H1 (cell line): ENCODE measurements around the gene CAMKMT. TPM values are rescaled to one million over a fixed set of nuclear protein-coding genes. Genes with fewer than 3 reads are reported as not detected.

Experiments used
- CTCF ChIA-PET: fragments of 300-600 bp; sonication (Branson Sonifier 250); formaldehyde crosslinking; loops from one replicate; lab custom pipeline; 2021; ENCODE audit not compliant: partially characterized antibody; lab: Charles Lee
- POLR2A ChIA-PET: fragments of 300-600 bp; sonication (Branson Sonifier 250); formaldehyde crosslinking; loops from one replicate; lab custom pipeline; 2021; ENCODE audit warnings: inconsistent platforms; ENCODE audit not compliant: partially characterized antibody; lab: Charles Lee
- DNase-seq, 2 experiments: peaks; one replicate each; pipeline versions ENCODE4 v3.0.0 to v3.0.0-alpha.2; 2010 to 2022; ENCODE audit warnings: low spot score in 2 of 2, low read depth in 1 of 2, mixed read lengths in 1 of 2
- FAIRE-seq: peaks from 2 replicates; lab custom pipeline; 2011; peaks lifted over from hg19 to GRCh38; lab: Jason Lieb, UNC
- H2AFZ ChIP-seq: 2 replicates; pipeline ENCODE4 v1.8.1; 2012; ENCODE audit warnings: low read length, inconsistent platforms
- H2AK5ac ChIP-seq: 2 replicates; pipeline ENCODE4 v1.6.1; 2013; ENCODE audit warnings: low read depth, low read length
- H2BK120ac ChIP-seq: replicated peaks from 2 replicates; pipeline ENCODE3; 2013; ENCODE audit warnings: low read depth, low read length, inconsistent platforms
- H2BK12ac ChIP-seq: 2 replicates; pipeline ENCODE4 v1.6.1; 2013; ENCODE audit warnings: low read depth, low read length
- H2BK15ac ChIP-seq: 2 replicates; pipeline ENCODE4 v1.6.1; 2013; ENCODE audit warnings: low read length
- H2BK20ac ChIP-seq: 2 replicates; pipeline ENCODE4 v1.6.1; 2013; ENCODE audit warnings: low read length
- H2BK5ac ChIP-seq: 2 replicates; pipeline ENCODE4 v1.6.1; 2013; ENCODE audit warnings: low read depth, low read length
- H3K14ac ChIP-seq: 2 replicates; pipeline ENCODE4 v1.6.1; 2013; ENCODE audit warnings: inconsistent platforms; ENCODE audit not compliant: insufficient read length
- H3K18ac ChIP-seq: 2 replicates; pipeline ENCODE4 v1.6.1; 2013; ENCODE audit warnings: low read length; ENCODE audit errors: extremely low read depth
- H3K23ac ChIP-seq: 2 replicates; pipeline ENCODE4 v1.6.1; 2013; ENCODE audit warnings: inconsistent platforms; ENCODE audit not compliant: insufficient read length
- H3K23me2 ChIP-seq: 2 replicates; pipeline ENCODE4 v1.6.1; 2013; ENCODE audit warnings: low read depth, low read length
- H3K27ac ChIP-seq: 2 replicates; pipeline ENCODE4 v1.6.1; 2011; ENCODE audit warnings: low read depth, low read length, inconsistent platforms
- H3K27me3 ChIP-seq, 4 experiments: replicated peaks in 1 of 4; 1 replicate in 1 of 4; 2 replicates in 3 of 4; pipeline versions ENCODE4 v1.6.1 to v1.8.1; 2011 to 2013; ENCODE audit warnings: low read length in 3 of 4, mild to moderate bottlenecking in 3 of 4, inconsistent platforms in 2 of 4, mixed read lengths in 2 of 4, moderate library complexity in 1 of 4; ENCODE audit not compliant: control insufficient read depth in 3 of 4, insufficient read depth in 3 of 4; ENCODE audit errors: extremely low read depth in 1 of 4
- H3K36me3 ChIP-seq, 4 experiments: 2 replicates each; pipeline versions ENCODE4 v1.6.1 to v1.8.1; 2011 to 2013; ENCODE audit warnings: mild to moderate bottlenecking in 4 of 4, low read length in 3 of 4, moderate library complexity in 2 of 4, control low read depth in 1 of 4, inconsistent platforms in 1 of 4; ENCODE audit not compliant: insufficient read depth in 4 of 4, control insufficient read depth in 2 of 4
- H3K4ac ChIP-seq: replicated peaks from 2 replicates; pipeline ENCODE3; 2013; ENCODE audit warnings: low read length, low read depth, mixed read lengths, inconsistent platforms; ENCODE audit not compliant: insufficient read length
- H3K4me1 ChIP-seq, 4 experiments: replicated peaks in 1 of 4; 1 replicate in 1 of 4; 2 replicates in 3 of 4; pipeline versions ENCODE4 v1.6.1 to v1.8.1; 2011 to 2013; ENCODE audit warnings: low read length in 3 of 4, inconsistent platforms in 2 of 4, mixed read lengths in 1 of 4; ENCODE audit not compliant: insufficient read depth in 4 of 4, control insufficient read depth in 3 of 4
- H3K4me2 ChIP-seq, 2 experiments: 2 replicates each; pipeline versions ENCODE4 v1.6.1 to v1.8.1; 2011 to 2013; ENCODE audit warnings: low read depth in 2 of 2, low read length in 2 of 2, control low read depth in 1 of 2, inconsistent platforms in 1 of 2, mild to moderate bottlenecking in 1 of 2; ENCODE audit not compliant: insufficient read depth in 1 of 2
- H3K4me3 ChIP-seq, 4 experiments: fragments of 200-600, 300-600 bp in 1 of 4; sonication (generic), shearing (Covaris generic), sonication (Bioruptor Twin) in 1 of 4; 2 replicates each; pipeline versions ENCODE4 v1.5.1 to v1.8.1; 2011 to 2016; ENCODE audit warnings: low read length in 4 of 4, low read depth in 3 of 4, control low read depth in 2 of 4, inconsistent platforms in 2 of 4, mild to moderate bottlenecking in 2 of 4, mixed read lengths in 1 of 4, moderate library complexity in 1 of 4; ENCODE audit not compliant: insufficient read depth in 2 of 4; ENCODE audit errors: extremely low read depth in 1 of 4
- H3K56ac ChIP-seq: replicated peaks from 2 replicates; pipeline ENCODE3; 2013; ENCODE audit warnings: low read depth, mild to moderate bottlenecking, mixed read lengths, low read length, inconsistent platforms; ENCODE audit not compliant: insufficient read length
- H3K79me1 ChIP-seq: 2 replicates; pipeline ENCODE4 v1.6.1; 2013; ENCODE audit warnings: low read depth, low read length, control low read depth
- H3K79me2 ChIP-seq, 2 experiments: 2 replicates each; pipeline versions ENCODE4 v1.6.1 to v1.8.1; 2012 to 2013; ENCODE audit warnings: low read length in 2 of 2, mild to moderate bottlenecking in 2 of 2, inconsistent platforms in 1 of 2; ENCODE audit not compliant: insufficient read depth in 2 of 2, control insufficient read depth in 1 of 2
- H3K9ac ChIP-seq, 4 experiments: replicated peaks in 1 of 4; 1 replicate in 1 of 4; 2 replicates in 3 of 4; pipeline versions ENCODE4 v1.6.1 to v1.8.1; 2011 to 2013; ENCODE audit warnings: low read depth in 3 of 4, low read length in 3 of 4, control low read depth in 2 of 4, mild to moderate bottlenecking in 2 of 4, moderate library complexity in 2 of 4, inconsistent platforms in 1 of 4; ENCODE audit errors: extremely low read depth in 1 of 4
- H3K9me3 ChIP-seq, 2 experiments: 2 replicates each; pipeline versions ENCODE4 v1.6.1 to v1.8.1; 2012 to 2013; ENCODE audit warnings: mild to moderate bottlenecking in 2 of 2, moderate library complexity in 2 of 2, control low read depth in 1 of 2, inconsistent platforms in 1 of 2, low read depth in 1 of 2, low read length in 1 of 2, mixed read lengths in 1 of 2; ENCODE audit not compliant: insufficient read depth in 2 of 2
- H4K20me1 ChIP-seq, 2 experiments: replicated peaks in 1 of 2; 2 replicates each; pipeline versions ENCODE3 to v1.8.1; 2011 to 2013; ENCODE audit warnings: inconsistent platforms in 2 of 2, low read length in 2 of 2, mild to moderate bottlenecking in 1 of 2; ENCODE audit not compliant: insufficient read depth in 2 of 2, control insufficient read depth in 1 of 2
- H4K5ac ChIP-seq: 2 replicates; pipeline ENCODE4 v1.6.1; 2013; ENCODE audit warnings: low read length, low read depth, mixed read lengths, inconsistent platforms; ENCODE audit not compliant: insufficient read length
- H4K8ac ChIP-seq: 2 replicates; pipeline ENCODE4 v1.8.0; 2013; ENCODE audit warnings: mild to moderate bottlenecking, moderate library complexity, low read length, inconsistent platforms; ENCODE audit not compliant: insufficient read depth; ENCODE audit errors: extremely low read depth
- H4K91ac ChIP-seq: replicated peaks from 2 replicates; pipeline ENCODE3; 2013; ENCODE audit warnings: low read length, mixed read lengths, inconsistent platforms; ENCODE audit not compliant: insufficient read length
- CREB1 ChIP-seq: IDR thresholded peaks from 2 replicates; pipeline ENCODE4 v1.6.1; 2012; ENCODE audit warnings: inconsistent platforms
- EZH2 ChIP-seq: fragments of 200-600 bp; sonication (generic); IDR thresholded peaks from 2 replicates; pipeline ENCODE4 v1.7.1; 2012; ENCODE audit warnings: low read depth, mild to moderate bottlenecking, moderate library complexity, low read length, inconsistent platforms; ENCODE audit not compliant: severe bottlenecking
- GABPA ChIP-seq: IDR thresholded peaks from 2 replicates; pipeline ENCODE4 v1.6.1; 2011; ENCODE audit warnings: mild to moderate bottlenecking, low read length, moderate library complexity, borderline replicate concordance; ENCODE audit not compliant: insufficient read depth
- POU5F1 ChIP-seq: IDR thresholded peaks from 2 replicates; pipeline ENCODE4 v1.6.1; 2011; ENCODE audit warnings: low read depth, mild to moderate bottlenecking, low read length, moderate library complexity
- WGBS, 2 experiments: shearing (Covaris generic) in 1 of 2; methylation state at CpG; one replicate each; pipeline versions ENCODE4 v1.1.6 to v1.1.7; 2013 to 2015; ENCODE audit warnings: low lambda C conversion rate in 2 of 2, mixed read lengths in 2 of 2, inconsistent platforms in 1 of 2, low coverage in 1 of 2, missing lambda C conversion rate in 1 of 2; ENCODE audit not compliant: insufficient replicate concordance in 2 of 2, insufficient coverage in 1 of 2, insufficient read length in 1 of 2; ENCODE audit errors: extremely low coverage in 1 of 2, missing lambda C conversion rate in 1 of 2; 5-methylcytosine and 5-hydroxymethylcytosine counted together
- polyA plus RNA-seq, 7 experiments: library from polyadenylated mRNA; depleted of rRNA in 3 of 7; stranded (reverse) in 5 of 7; unstranded in 2 of 7; fragments of >200 nt in 5 of 7; fragments of 200-250 nt in 2 of 7; gene quantifications; 1 replicate in 5 of 7; 2 replicates in 1 of 7; 4 replicates in 1 of 7; pipeline versions ENCODE4 v1.2.1 to v1.2.3, GENCODE V29; 2011 to 2013; ENCODE audit warnings: missing spikeins in 2 of 7, mixed read lengths in 2 of 7
- total RNA-seq: library from RNA; stranded (reverse); fragmentation: NEBNext Ultra II Directional; extraction: Animal tissue kit (Norgen Biotek cat#: 25700); gene quantifications from 2 replicates; pipeline ENCODE4 v1.2.1, GENCODE V29; 2021
- TF ChIP-seq, protein P1 (sequence below): IDR thresholded peaks from 2 replicates; pipeline ENCODE4 v1.6.1; 2011; ENCODE audit warnings: low read length, improper control_type of control experiment

Gene CAMKMT
- total and polyA plus RNA-seq, 2 of the 8 experiments (the other 6 are each of a cell fraction or from before 2014, with no cell fraction given): 14.7 to 22.4 TPM

DNA sequence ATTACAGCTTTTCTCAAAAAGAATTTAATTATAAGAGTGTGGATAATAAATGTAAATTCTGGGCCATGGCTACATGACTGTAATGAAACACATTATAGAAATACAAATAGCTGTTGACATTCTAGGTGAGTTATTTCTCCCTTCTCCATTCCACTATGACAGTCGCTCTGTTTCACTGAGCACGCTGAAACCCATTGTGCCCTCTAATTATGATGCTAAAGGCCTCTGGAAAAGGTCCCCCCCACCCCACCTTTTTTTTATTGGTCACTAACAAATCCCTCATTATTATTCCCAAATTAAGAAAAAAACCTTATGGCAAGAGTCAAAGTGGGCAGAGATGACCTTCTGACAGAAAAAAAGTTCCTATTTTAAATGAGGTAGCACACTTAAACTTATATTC, 294.7 kb downstream of the CAMKMT start:
- Histone ChIP-seq H3K56ac (no peak overlapping the region), H3K36me3 (no peaks in the 10 kb centered on the region), H4K91ac (no peak overlapping the region), H3K23me2 (no peaks in the 10 kb centered on the region), H2BK15ac (no peak overlapping the region), H3K23ac (no peak overlapping the region), H3K4ac (no peak overlapping the region), H2AFZ (no peak overlapping the region), H3K18ac (no peak overlapping the region), H3K27me3 (peaks cover 0 to 1% (median 0%) of the 10 kb centered on the region in 4 experiments; a peak in 1 of 7 replicates), H3K4me2 (no peak overlapping the region), H3K79me1 (no peaks in the 10 kb centered on the region), H4K20me1 (no peaks in the 10 kb centered on the region), H2AK5ac (no peak overlapping the region), H4K5ac (peak overlapping the region; percentile 10), H4K8ac (no peak overlapping the region), H2BK120ac (no peak overlapping the region), H3K4me3 (no peak overlapping the region), H3K27ac (no peak overlapping the region), H2BK12ac (no peak overlapping the region), H2BK20ac (no peak overlapping the region), H3K79me2 (no peaks in the 10 kb centered on the region), H3K9ac (no peak overlapping the region), H3K14ac (no peak overlapping the region), H3K4me1 (peaks cover 0 to 11% (median 4%) of the 10 kb centered on the region in 4 experiments; a peak in 3 of 7 replicates), H2BK5ac (no peak overlapping the region), H3K9me3 (no peaks in the 10 kb centered on the region)
- DNase-seq: no peak
- ChIA-PET POLR2A (no interaction called here), CTCF (interaction anchor here (0.7 to 1.3 kb wide), 3 partner anchors 11 to 177 kb away, joined by 3 to 8 read pairs (median 4); no protein-coding TSS in a partner anchor)
- 20% methylated on average over 2 of the region's 2 CpGs; no CpG with 5 or more reads in 1 of the 2 experiments for WGBS, 2 experiments
- no peak for TF ChIP-seq CREB1
- no peak for TF ChIP-seq POU5F1
- no peak for TF ChIP-seq GABPA
- TF ChIP-seq EZH2: no peak
- TF ChIP-seq, protein P1, sequence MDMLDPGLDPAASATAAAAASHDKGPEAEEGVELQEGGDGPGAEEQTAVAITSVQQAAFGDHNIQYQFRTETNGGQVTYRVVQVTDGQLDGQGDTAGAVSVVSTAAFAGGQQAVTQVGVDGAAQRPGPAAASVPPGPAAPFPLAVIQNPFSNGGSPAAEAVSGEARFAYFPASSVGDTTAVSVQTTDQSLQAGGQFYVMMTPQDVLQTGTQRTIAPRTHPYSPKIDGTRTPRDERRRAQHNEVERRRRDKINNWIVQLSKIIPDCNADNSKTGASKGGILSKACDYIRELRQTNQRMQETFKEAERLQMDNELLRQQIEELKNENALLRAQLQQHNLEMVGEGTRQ: no peak
- no peak for FAIRE-seq
